Memory B cell (primary cell): ENCODE measurements around the gene FAR2.

Experiments used
- ATAC-seq: fragments of 150-1000 bp; cut with Tn5 transposase; 2 replicates; pipeline ENCODE4 v1.10.0; 2021; ENCODE audit warnings: low read depth, mild to moderate bottlenecking, moderate library complexity
- DNase-seq, 2 donors: peaks; one replicate each; pipeline ENCODE4 v3.0.0; 2022; ENCODE audit warnings: low spot score in 2 of 2
- H3K27ac Mint-ChIP-seq: one replicate; pipeline ENCODE4 v1.8.0; 2022; ENCODE audit warnings: mild to moderate bottlenecking, moderate library complexity, mixed read lengths
- H3K27me3 Mint-ChIP-seq: one replicate; pipeline ENCODE4 v1.8.0; 2022; ENCODE audit warnings: mixed read lengths
- H3K36me3 Mint-ChIP-seq: one replicate; pipeline ENCODE4 v1.8.0; 2022; ENCODE audit warnings: mild to moderate bottlenecking, mixed read lengths
- H3K4me1 Mint-ChIP-seq: one replicate; pipeline ENCODE4 v1.8.0; 2022; ENCODE audit warnings: mixed read lengths
- H3K4me3 Mint-ChIP-seq: one replicate; pipeline ENCODE4 v1.8.0; 2022; ENCODE audit warnings: mild to moderate bottlenecking, moderate library complexity, mixed read lengths
- H3K9me3 Mint-ChIP-seq: one replicate; pipeline ENCODE4 v1.8.0; 2022; ENCODE audit warnings: mixed read lengths

The FAR2 gene

DNA sequence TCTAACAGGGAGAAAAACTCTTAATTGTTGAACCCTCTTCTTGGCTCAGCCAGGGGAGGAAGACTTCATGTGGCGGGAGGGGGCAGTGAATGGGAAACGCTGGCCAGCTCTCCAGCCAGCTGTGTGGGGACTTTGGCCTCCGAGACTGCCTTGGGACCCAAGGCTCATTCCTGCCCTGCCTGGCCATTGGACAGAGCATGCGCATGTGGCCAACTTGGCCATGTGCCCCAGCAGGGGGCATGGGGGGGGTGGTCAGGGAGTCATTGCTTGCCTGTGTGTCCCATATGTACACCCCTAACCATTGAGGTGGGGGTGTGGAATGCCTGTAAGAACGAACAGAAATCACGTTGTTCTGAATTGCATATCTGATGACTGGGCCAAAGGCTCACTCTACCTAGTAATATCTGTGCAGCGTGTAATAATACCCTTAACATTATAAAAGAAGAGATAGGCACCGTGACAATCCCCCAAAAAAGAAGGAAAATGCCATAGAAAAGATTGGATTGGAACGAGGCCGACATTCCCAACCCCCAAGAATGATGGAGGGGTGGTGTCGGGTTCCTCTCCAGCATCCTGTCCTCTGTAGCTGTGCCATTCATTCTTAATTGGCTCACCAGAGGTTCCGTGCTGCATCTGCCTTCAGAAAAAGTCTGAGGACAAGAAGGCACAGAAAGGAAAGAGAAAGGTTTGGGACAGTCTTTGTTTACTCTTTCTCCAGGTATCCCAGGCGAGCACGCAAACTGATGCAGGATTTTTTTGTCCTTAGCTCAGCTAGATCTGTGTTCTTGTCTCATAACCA lies 3.5 kb upstream of the FAR2 start:
- peaks cover 2% of the 10 kb centered on the region for H3K9me3 Mint-ChIP-seq
- no peak for DNase-seq
- no peak overlapping the region for H3K27ac Mint-ChIP-seq
- no peak overlapping the region for H3K4me3 Mint-ChIP-seq
- H3K4me1 Mint-ChIP-seq = peaks cover 10% of the 10 kb centered on the region
- ATAC-seq = no peak
- no peaks in the 10 kb centered on the region for H3K36me3 Mint-ChIP-seq
- peaks cover 19% of the 10 kb centered on the region for H3K27me3 Mint-ChIP-seq

DNA sequence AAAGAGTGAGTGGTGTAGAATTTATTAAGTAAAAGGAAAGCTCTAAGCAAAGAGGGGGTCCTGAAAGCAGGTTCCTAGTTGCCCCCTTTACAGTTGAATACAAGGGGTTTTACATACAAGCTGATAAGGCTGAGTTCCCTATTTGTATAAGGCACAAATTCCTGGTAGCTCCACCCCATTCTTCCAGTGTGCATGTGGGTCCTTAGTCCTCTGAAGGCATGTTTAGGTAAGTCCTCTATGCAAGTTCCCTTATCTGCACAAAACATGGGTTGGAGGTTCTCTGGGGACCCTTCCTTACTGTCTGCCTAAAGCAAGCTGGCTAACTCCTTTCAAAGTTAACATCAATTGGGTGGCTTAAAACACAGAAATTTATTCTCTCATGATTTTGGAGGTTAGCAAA lies 2.9 kb upstream of the FAR2 start:
- Mint-ChIP-seq H3K9me3 (peaks cover 2% of the 10 kb centered on the region), H3K36me3 (no peaks in the 10 kb centered on the region), H3K27ac (no peak overlapping the region), H3K4me3 (no peak overlapping the region), H3K4me1 (peaks cover 10% of the 10 kb centered on the region), H3K27me3 (peaks cover 19% of the 10 kb centered on the region)
- ATAC-seq = no peak
- no peak for DNase-seq

DNA sequence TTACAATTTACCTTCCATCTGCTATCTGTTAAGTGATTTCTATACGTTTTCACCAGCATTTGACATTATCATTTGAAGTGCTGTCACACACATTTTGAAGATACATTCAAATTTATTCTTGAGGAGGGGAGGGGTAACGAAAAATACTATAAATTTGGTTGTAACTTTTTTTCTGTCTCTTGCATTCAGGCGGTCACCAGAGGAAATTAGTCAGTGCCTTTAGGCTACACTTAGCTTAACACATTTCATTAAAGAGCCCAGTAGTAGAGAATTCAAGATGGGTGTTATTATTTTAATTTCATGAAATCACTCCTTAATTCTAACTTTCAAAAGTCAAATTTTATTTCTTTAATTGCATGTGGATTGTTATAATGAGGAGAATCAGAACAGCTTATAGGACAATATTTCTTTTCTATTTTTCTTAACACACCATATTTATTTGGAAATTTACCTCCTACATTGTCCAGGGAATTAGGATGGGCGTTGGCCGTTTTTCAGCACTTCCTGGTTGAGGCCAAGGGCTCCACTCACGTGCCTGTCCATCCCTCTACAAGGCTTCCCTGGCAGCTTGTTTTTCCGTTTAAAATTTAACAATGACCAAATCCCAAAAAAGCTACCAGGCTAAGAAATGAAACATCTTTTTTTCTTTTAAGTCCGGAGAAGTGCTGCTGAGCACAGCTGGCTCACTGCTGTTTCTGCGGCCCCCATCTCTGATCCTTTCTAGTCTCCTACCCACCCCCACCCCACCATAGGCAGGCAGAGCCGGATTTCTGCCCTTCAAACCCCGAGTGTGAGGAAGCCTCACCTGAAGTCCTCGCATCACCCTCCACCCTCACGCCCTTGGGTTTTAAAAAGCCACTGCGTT lies 1.1 kb upstream of the FAR2 start:
- Mint-ChIP-seq H3K27ac (no peak overlapping the region), H3K9me3 (peaks cover 2% of the 10 kb centered on the region), H3K27me3 (peaks cover 19% of the 10 kb centered on the region), H3K4me1 (peaks cover 12% of the 10 kb centered on the region), H3K36me3 (no peaks in the 10 kb centered on the region), H3K4me3 (peak overlapping the region; percentile 73)
- no peak for ATAC-seq
- no peak for DNase-seq

DNA sequence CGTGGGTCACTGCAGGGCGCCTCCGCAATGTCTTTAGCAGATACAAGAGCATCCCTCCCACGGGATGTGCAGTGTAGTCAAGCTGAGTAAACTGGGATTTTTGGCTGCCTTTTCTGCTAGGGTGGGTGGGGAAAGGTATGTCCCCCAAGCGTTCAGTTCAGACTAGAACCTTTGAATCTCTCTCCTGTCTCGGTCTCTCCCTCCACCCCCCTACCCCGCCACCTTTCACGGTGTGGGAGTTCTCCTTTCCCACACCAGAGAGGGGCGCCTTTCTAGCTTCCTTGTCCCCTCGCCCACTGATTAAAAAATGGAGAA lies 525 bp upstream of the FAR2 start:
- H3K27me3 Mint-ChIP-seq = peaks cover 19% of the 10 kb centered on the region
- peak overlapping the region; percentile 73 for H3K4me3 Mint-ChIP-seq
- peaks cover 12% of the 10 kb centered on the region for H3K4me1 Mint-ChIP-seq
- DNase-seq (no peak), ATAC-seq (peak; percentile 8)
- H3K36me3 Mint-ChIP-seq = no peaks in the 10 kb centered on the region
- no peak overlapping the region for H3K27ac Mint-ChIP-seq
- H3K9me3 Mint-ChIP-seq = peaks cover 2% of the 10 kb centered on the region

DNA sequence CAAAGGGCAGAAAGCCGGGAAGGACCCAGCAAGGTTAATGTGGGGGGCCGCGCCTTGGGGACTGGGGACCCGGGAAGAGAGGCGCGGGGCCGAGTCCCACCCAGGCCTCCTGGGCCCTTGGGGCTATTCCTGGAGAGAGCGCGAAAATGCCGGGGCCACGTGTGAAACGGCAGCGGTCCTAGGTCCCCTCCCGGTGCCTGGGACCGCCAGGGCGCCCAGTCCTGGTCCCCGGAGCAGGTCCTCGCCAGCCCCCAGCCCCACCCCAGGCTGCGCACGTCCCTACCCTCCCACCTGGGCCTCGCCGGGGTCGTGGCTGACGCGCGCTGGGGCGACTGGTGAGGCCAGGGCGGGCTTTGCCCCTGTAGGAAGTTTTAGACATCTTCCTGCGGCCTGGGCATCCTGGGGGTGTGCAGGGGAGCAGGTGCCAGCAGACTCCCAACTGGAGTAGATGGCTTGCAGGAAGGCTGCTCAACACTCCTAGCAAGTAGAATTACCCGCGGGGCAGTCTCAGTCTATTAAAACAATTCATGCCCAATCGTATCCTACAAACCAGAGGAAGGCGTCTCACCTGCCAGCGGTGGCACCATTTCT lies 708 bp downstream of the FAR2 start:
- Mint-ChIP-seq H3K4me1 (peaks cover 12% of the 10 kb centered on the region), H3K4me3 (no peak overlapping the region), H3K27me3 (peaks cover 19% of the 10 kb centered on the region), H3K9me3 (peaks cover 2% of the 10 kb centered on the region), H3K36me3 (no peaks in the 10 kb centered on the region), H3K27ac (no peak overlapping the region)
- ATAC-seq (no peak), DNase-seq (no peak)

DNA sequence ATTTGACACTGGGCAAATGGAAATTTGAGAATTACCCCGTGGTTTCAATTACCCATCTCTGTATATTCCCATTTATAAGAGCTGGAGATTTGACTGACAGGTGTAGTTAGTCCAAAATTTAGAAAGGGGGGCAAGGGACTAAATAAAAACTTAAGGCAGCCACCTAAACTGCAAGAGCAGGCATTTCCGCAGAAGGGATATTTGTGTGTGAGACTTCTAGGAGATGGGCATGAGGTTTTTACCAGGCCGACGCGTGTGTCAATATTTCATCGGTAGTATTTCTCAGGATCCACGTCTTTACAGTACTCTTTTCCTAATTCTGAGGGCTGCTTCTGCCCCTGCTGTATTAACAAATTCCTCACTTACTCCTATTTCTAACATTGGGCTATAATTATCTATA lies 1.4 kb downstream of the FAR2 start:
- no peaks in the 10 kb centered on the region for H3K9me3 Mint-ChIP-seq
- no peak overlapping the region for H3K27ac Mint-ChIP-seq
- ATAC-seq = no peak
- DNase-seq = no peak
- H3K36me3 Mint-ChIP-seq = no peaks in the 10 kb centered on the region
- no peak overlapping the region for H3K4me3 Mint-ChIP-seq
- peaks cover 12% of the 10 kb centered on the region for H3K4me1 Mint-ChIP-seq
- peaks cover 15% of the 10 kb centered on the region for H3K27me3 Mint-ChIP-seq

DNA sequence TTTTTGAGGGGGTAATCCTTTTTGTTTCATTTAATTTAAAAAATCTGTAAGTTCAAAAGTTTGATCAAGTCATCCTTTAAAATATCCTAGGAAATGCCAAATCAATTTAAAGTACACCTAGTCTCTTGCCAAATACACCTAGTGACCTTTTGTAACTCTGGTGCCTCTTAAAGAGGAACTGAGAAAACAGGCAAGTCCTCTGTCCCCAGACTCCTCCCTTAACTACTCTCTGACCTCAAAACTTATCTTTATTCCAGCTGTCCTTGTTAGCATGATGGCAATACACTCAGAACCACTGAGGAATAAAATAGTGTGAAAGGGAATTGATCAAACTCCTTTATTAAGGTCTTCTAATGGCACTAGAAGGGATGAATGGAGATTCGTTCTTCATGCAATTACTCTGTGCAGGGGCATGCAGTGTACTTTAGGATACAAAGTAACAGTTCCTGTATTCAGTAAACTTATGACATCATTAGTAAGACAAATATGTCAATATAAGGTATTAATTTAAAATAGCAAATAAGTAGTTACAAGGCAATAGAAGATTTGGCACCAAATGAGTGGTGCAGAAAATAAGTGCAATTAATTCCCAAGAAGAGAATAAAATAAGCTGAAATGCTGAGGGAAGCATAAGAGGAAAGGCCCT lies 3.3 kb downstream of the FAR2 start:
- H3K36me3 Mint-ChIP-seq = no peaks in the 10 kb centered on the region
- ATAC-seq = peak; percentile 85
- no peaks in the 10 kb centered on the region for H3K9me3 Mint-ChIP-seq
- H3K27ac Mint-ChIP-seq = no peak overlapping the region
- no peak overlapping the region for H3K4me3 Mint-ChIP-seq
- peaks cover 8% of the 10 kb centered on the region for H3K27me3 Mint-ChIP-seq
- no peak for DNase-seq
- H3K4me1 Mint-ChIP-seq = peaks cover 12% of the 10 kb centered on the region

DNA sequence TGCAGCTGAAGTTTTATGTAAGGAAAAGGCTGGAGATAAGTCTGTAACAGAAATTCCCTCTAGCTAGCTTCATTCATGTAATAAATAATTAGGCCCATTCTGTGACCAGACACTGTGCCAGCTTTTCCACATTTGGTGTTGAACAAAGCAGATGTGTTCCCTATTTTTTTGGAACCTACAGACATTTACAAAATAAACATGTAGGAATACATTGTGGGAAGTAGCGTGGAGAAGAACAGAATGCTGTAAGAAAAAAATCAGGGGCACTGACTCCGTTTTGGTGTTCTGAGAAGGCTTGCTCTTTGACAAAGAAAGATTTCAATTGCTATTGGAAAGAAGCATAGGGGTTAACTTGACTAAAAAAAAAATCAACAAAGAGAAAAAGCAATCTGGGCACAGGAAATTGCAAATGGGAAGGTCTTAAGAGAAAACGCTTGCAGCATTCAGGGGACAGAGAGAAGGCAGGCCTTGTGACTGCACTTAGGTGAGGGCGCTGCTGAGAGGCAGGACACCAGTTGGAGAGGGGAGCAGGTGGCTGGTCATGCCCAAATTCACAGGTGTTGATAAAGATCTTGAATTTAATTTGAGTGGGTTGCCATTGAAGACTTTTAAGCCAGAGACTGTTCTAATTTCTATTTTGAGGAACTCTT lies 4.0 kb downstream of the FAR2 start:
- Mint-ChIP-seq H3K27me3 (peaks cover 5% of the 10 kb centered on the region), H3K4me1 (peaks cover 12% of the 10 kb centered on the region), H3K27ac (no peak overlapping the region), H3K4me3 (no peak overlapping the region), H3K36me3 (no peaks in the 10 kb centered on the region), H3K9me3 (no peaks in the 10 kb centered on the region)
- ATAC-seq (no peak), DNase-seq (no peak)

DNA sequence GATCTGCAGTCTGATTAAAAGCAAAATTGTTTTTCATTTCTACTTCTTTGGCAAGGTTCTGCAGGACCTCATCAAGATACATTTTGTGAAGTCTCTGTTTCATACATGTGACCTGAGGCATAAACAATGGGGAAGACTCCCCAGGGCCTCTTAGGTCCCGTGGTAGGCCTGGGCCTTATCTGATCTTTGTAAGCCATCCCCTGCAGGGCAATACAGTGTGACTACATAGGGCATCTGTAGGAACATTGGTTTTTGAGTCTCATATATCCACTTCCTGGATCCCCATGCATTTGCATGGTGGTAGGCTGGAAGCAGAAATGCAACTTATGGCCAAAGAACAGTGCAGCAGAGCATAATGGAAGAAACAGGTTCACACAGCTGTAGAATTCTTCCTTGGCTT lies 6.0 kb downstream of the FAR2 start:
- no peak for ATAC-seq
- H3K36me3 Mint-ChIP-seq = no peaks in the 10 kb centered on the region
- H3K27me3 Mint-ChIP-seq = peaks cover 4% of the 10 kb centered on the region
- DNase-seq = no peak
- H3K9me3 Mint-ChIP-seq = no peaks in the 10 kb centered on the region
- H3K4me3 Mint-ChIP-seq = no peak overlapping the region
- peaks cover 4% of the 10 kb centered on the region for H3K4me1 Mint-ChIP-seq
- H3K27ac Mint-ChIP-seq = no peak overlapping the region

DNA sequence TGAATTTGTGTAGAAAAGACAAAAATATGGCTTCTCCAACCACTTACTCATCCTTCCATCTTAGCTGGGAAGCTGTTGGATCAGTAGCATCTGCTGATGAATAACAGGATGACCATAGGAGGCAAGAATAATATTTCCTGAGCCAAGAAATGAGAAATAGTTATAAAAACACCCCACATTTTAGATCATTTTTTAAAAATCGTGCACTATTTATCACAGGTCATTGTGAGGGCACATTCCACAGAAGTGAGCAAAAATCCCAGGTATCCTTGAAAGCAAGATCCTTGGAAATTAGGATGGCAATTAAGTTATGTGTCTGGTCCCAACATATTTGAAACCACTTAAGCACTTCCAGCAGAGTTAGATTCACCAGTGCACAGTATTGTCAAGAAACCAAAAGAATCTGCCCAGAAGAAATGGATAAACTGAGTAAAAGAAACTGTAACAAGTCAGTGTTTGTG lies 8.4 kb downstream of the FAR2 start:
- ATAC-seq (no peak), DNase-seq (no peak)
- no peaks in the 10 kb centered on the region for H3K36me3 Mint-ChIP-seq
- H3K27ac Mint-ChIP-seq = no peak overlapping the region
- H3K27me3 Mint-ChIP-seq = peaks cover 2% of the 10 kb centered on the region
- H3K9me3 Mint-ChIP-seq = no peaks in the 10 kb centered on the region
- no peak overlapping the region for H3K4me3 Mint-ChIP-seq
- H3K4me1 Mint-ChIP-seq = peaks cover 2% of the 10 kb centered on the region

DNA sequence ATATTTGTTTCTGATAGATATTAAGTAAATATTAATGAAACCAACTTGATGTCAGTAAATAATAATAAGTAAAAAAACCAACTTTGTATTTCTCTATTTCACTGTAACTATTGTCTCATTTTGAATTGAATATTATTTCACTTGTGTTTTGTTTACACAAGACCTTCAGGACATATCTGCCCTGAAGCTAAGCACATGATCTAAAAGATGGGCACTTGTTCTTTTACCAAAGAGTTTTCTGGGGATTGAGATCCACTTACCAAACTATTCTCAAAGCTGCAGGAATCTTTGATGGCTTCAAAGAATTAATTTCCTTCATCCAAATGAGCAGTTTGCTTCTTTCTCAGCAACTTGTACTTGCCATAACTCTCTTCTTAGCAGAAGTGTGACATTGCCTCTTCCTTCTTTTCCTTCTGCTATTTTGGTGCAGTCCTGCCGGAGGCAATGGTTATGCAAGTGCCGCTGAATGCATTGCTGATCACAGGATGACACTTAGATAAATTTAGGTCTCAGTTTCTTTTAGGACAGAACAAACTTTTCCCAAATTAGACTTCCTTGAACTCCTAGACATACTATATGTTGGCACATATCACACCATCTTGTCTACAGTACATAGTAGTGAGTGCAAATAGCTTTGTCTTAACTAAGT lies 9.2 kb downstream of the FAR2 start:
- peaks cover 3% of the 10 kb centered on the region for H3K27me3 Mint-ChIP-seq
- H3K9me3 Mint-ChIP-seq = no peaks in the 10 kb centered on the region
- DNase-seq = no peak
- no peak overlapping the region for H3K27ac Mint-ChIP-seq
- peaks cover 2% of the 10 kb centered on the region for H3K4me1 Mint-ChIP-seq
- H3K36me3 Mint-ChIP-seq = no peaks in the 10 kb centered on the region
- no peak overlapping the region for H3K4me3 Mint-ChIP-seq
- ATAC-seq = no peak

DNA sequence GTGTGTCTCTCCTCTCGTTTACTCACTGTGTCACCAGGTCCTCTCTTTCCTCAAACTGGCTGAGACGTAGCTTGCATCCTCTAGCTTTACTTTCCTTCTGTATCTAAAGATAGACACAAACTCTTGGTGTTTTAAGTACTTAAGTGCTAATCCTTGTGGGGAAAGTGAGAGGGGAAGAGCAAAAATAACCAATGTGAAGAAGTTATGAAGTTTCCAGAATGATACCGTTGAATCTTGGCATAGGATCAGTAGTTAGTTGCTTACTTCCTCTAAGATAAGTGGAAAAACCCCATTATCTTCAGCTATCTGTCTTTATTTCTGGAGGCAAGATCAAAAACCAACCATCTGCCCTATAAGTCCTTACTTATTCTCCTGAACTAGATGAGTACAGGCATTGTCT lies 10.6 kb downstream of the FAR2 start:
- H3K9me3 Mint-ChIP-seq = no peaks in the 10 kb centered on the region
- DNase-seq (no peak), ATAC-seq (no peak)
- H3K4me3 Mint-ChIP-seq = no peak overlapping the region
- peaks cover 3% of the 10 kb centered on the region for H3K27me3 Mint-ChIP-seq
- peaks cover 6% of the 10 kb centered on the region for H3K4me1 Mint-ChIP-seq
- H3K36me3 Mint-ChIP-seq = no peaks in the 10 kb centered on the region
- no peak overlapping the region for H3K27ac Mint-ChIP-seq

DNA sequence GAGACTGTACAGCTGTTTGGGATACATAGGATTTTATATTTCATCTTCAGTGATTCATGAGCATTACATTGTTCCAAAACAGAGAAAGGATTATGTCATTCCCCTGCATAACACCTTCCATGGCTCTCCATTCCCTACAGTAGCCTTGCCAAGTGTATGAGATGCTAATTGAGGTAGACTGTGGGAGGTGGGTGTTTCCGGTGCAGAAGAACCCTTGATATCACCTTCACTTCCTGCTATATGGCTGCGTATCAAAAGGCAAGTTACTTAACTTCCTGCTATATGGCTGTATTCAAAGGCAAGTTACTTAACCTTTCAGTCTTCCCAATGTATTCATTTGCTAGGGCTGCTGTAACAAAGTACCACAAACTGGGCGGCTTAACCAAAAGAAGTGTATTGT lies 11.2 kb downstream of the FAR2 start:
- DNase-seq (no peak), ATAC-seq (no peak)
- H3K36me3 Mint-ChIP-seq = no peaks in the 10 kb centered on the region
- H3K27ac Mint-ChIP-seq = no peak overlapping the region
- peaks cover 9% of the 10 kb centered on the region for H3K4me1 Mint-ChIP-seq
- H3K9me3 Mint-ChIP-seq = no peaks in the 10 kb centered on the region
- peaks cover 3% of the 10 kb centered on the region for H3K27me3 Mint-ChIP-seq
- no peak overlapping the region for H3K4me3 Mint-ChIP-seq
